CD4-positive, CD25-positive, alpha-beta regulatory T cell (primary cell): Measurements from ENCODE around the gene IGLON5. TPM values are rescaled to one million over a fixed set of nuclear protein-coding genes. Genes with fewer than 3 reads are reported as not detected.

Experiments
- ATAC-seq, 2 donors: fragments of 150-1000 bp; cut with Tn5 transposase; one replicate each; pipeline ENCODE4 v1.10.0; 2021; ENCODE audit warnings: low read depth in 2 of 2, moderate number of reproducible peaks in 2 of 2, moderate library complexity in 1 of 2
- DNase-seq, 3 donors: peaks; one replicate each; pipeline versions ENCODE4 v3.0.0 to v3.0.0-alpha.2; 2012 to 2022; ENCODE audit warnings: mixed read lengths in 1 of 3
- H3K27ac ChIP-seq: one replicate; pipeline ENCODE4 v1.7.0; 2013; ENCODE audit warnings: mild to moderate bottlenecking, low read length; ENCODE audit not compliant: insufficient read depth, poor library complexity, severe bottlenecking
- H3K27me3 ChIP-seq: one replicate; pipeline ENCODE4 v1.7.0; 2013; ENCODE audit warnings: low read length; ENCODE audit not compliant: control insufficient read depth, insufficient read depth
- H3K36me3 ChIP-seq: one replicate; pipeline ENCODE4 v1.7.0; 2013; ENCODE audit warnings: mild to moderate bottlenecking, low read length, moderate library complexity; ENCODE audit not compliant: control insufficient read depth, insufficient read depth
- H3K4me1 ChIP-seq: 2 replicates; pipeline ENCODE4 v1.7.0; 2013; ENCODE audit warnings: mild to moderate bottlenecking, low read length; ENCODE audit not compliant: insufficient read depth, control insufficient read depth, poor library complexity, severe bottlenecking
- H3K4me3 ChIP-seq: one replicate; pipeline ENCODE4 v1.7.0; 2013; ENCODE audit warnings: low read depth, mild to moderate bottlenecking, low read length, moderate library complexity
- H3K9me3 ChIP-seq, 2 experiments: 1 replicate in 1 of 2; 2 replicates in 1 of 2; pipeline ENCODE4 v1.7.0; 2013; ENCODE audit warnings: low read length in 2 of 2, mild to moderate bottlenecking in 1 of 2, moderate library complexity in 1 of 2; ENCODE audit not compliant: control insufficient read depth in 2 of 2
- H3K27ac Mint-ChIP-seq, 3 donors: one replicate each; pipeline ENCODE4 v1.8.0; 2020 to 2022; ENCODE audit warnings: mild to moderate bottlenecking in 3 of 3, mixed read lengths in 3 of 3, moderate library complexity in 2 of 3
- H3K27me3 Mint-ChIP-seq: one replicate; pipeline ENCODE4 v1.8.0; 2022; ENCODE audit warnings: mild to moderate bottlenecking, mixed read lengths
- H3K36me3 Mint-ChIP-seq: one replicate; pipeline ENCODE4 v1.8.0; 2020; ENCODE audit warnings: mixed read lengths
- H3K4me1 Mint-ChIP-seq, 4 donors: one replicate each; pipeline ENCODE4 v1.8.0; 2020 to 2022; ENCODE audit warnings: mixed read lengths in 4 of 4, mild to moderate bottlenecking in 1 of 4
- H3K4me3 Mint-ChIP-seq, 4 donors: one replicate each; pipeline ENCODE4 v1.8.0; 2020 to 2022; ENCODE audit warnings: mild to moderate bottlenecking in 4 of 4, mixed read lengths in 4 of 4, moderate library complexity in 3 of 4
- H3K9me3 Mint-ChIP-seq, 7 donors: one replicate each; pipeline ENCODE4 v1.8.0; 2020 to 2022; ENCODE audit warnings: mixed read lengths in 7 of 7, mild to moderate bottlenecking in 3 of 7, moderate library complexity in 2 of 7
- polyA plus RNA-seq, 4 donors: library from polyadenylated mRNA; unstranded; fragments of 300-500 nt; fragmentation: Illumina TruSeq; gene quantifications; one replicate each; pipeline ENCODE4 v1.2.3, GENCODE V29; 2021
- total RNA-seq: library from RNA; stranded (reverse); gene quantifications from one replicate; pipeline ENCODE4 v1.2.3, GENCODE V29; 2022

Gene IGLON5
- total and polyA plus RNA-seq, 5 donors from 2014 or later = not detected

DNA sequence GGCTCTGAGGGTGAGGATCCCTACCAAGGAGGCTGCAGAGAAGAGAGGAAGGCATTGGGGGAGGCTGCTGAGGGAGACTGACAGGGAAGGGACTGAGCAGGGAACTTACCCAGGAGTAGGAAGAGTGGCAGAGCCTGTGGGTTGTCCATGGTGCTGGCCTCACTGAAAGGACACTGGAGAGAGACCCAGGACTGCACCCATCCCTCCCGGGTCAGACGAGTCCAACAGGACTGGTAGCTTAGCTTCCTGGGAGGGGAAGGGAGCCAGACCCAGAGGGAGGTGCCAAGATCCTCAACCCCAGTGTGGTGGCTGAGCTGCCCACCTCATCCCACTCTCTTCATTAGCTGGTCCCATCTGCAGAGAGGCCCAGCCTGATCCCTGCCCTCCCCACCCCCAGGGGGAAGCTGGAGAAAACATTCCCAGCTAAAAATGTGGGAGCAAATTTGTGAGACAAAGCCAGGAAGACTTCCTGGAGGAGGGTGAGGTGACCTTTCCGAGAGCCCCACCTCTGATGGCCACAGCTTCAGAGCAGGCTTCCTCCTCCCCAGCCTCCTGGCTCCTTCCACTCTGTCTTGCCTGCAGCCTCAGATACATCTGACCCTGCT, 30.6 kb downstream of the IGLON5 start, which contains the start of gene VSIG10L:
Gene VSIG10L, minus strand, starts transcription at position 164 of the 605 bp plus-strand sequence. Its CDS starts 15 bp downstream, at position 149.
- no peak within 1 kb of the TSS for H3K27ac ChIP-seq
- DNase-seq = no peak

DNA sequence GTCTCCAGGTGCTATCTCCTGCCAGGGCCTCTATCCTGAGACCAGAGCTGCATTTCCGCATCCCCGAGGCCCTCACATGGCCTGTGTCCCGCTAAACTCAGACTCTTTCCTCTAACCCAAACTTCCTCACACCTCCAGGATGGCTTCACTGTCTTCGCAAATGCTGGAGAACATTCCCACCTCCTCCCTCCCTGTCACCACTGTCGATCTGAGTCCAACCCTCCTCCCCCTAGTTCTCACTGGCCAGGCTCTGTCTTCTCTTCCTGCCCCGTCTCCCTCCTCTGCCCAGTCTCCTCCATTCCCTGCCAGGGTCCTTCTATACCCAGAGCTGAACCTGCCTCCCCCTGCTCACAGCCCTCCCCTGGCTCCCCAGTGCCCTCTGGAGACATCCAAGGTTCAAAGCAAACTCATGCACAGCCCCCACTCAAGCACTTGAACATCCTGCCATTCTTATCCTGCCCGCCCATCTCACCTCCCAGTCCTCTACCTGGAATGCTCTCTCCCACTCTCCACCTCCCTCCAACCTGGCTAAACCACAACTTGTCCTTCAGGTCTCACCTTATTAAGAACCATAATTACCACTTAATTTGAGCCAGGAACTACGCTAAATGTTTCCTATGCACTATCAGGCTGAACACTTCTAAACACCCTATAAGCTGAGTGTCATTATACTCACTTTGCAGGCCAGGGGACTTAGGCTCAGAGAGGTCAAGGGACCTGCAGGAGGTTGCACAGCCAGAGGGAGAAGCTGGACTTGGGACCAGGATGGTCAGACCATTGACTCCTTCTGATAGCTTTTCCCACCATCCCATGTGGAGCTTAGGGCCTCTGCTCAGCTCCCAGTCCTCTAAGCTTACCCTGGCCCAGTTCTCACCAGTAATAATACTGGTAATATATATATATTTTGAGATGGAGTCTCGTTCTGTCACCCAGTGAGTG, 31.5 kb downstream of the IGLON5 start:
- H3K9me3 ChIP-seq = no peaks in the 10 kb centered on the region
- ATAC-seq (no peak), DNase-seq (no peak)
- H3K36me3 Mint-ChIP-seq = peaks cover 9% of the 10 kb centered on the region
- no peaks in the 10 kb centered on the region for H3K27me3 ChIP-seq
- peak overlapping the region in 3 of 4 donors; percentile 7 to 78 (median 23) for H3K4me3 Mint-ChIP-seq
- no peak overlapping the region for H3K27ac ChIP-seq
- H3K4me1 Mint-ChIP-seq = peaks cover 0 to 18% (median 11%) of the 10 kb centered on the region in 4 donors
- H3K27me3 Mint-ChIP-seq = peaks cover 5% of the 10 kb centered on the region
- peaks cover 20% of the 10 kb centered on the region for H3K36me3 ChIP-seq
- H3K4me3 ChIP-seq = no peak overlapping the region
- H3K27ac Mint-ChIP-seq = peak overlapping the region in 2 of 3 donors; percentile 6 to 32
- no peaks in the 10 kb centered on the region for H3K9me3 Mint-ChIP-seq
- H3K4me1 ChIP-seq = peaks cover 17% of the 10 kb centered on the region

More for the DNA sequence above, 30.6 kb downstream of the IGLON5 start, which contains the start of gene VSIG10L:
- Histone ChIP-seq H3K36me3 (peaks cover 15% of the 10 kb centered on the region), H3K9me3 (no peaks in the 10 kb centered on the region), H3K4me1 (peaks cover 17% of the 10 kb centered on the region), H3K4me3 (no peak within 1 kb of the TSS), H3K27me3 (no peaks in the 10 kb centered on the region)
- ATAC-seq = no peak
- H3K4me1 Mint-ChIP-seq = peaks cover 0 to 18% (median 11%) of the 10 kb centered on the region in 4 donors
- H3K4me3 Mint-ChIP-seq = peak within 1 kb of the TSS; percentile 52 to 78 (median 64)
- H3K27me3 Mint-ChIP-seq = peaks cover 5% of the 10 kb centered on the region
- H3K36me3 Mint-ChIP-seq = peaks cover 4% of the 10 kb centered on the region
- H3K9me3 Mint-ChIP-seq = no peaks in the 10 kb centered on the region
- H3K27ac Mint-ChIP-seq = peak within 1 kb of the TSS in 2 of 3 donors; percentile 32 to 65

DNA sequence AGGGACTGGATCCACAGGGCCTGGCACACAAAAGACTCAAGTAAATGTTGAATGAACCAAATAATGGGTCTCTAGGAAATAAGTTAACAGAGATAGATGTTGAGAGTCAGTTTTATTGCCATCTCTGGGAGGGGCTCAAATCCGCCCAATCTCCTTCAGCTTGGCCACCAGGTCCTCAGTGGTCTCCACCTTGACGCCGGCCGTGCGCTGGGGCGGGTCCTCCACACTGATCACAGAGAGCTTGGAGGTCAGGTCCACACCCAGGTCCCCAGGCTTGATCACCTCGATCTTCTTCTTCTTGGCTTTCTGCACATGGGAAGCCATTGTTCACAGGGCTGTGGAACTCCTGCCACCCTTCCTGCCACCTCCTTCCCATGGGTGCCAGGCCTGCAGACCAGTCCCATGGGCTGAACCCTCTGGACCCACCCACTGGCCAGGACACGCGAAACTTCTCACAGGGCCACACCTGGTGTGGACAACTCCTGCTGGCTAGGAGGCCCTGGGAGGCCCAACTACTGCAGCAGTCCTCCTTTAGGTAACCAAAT, 33.7 kb downstream of the IGLON5 start:
- H3K4me3 ChIP-seq = no peak overlapping the region
- no peaks in the 10 kb centered on the region for H3K27me3 Mint-ChIP-seq
- peaks cover 22% of the 10 kb centered on the region for H3K36me3 ChIP-seq
- no peak overlapping the region for H3K4me3 Mint-ChIP-seq
- no peaks in the 10 kb centered on the region for H3K9me3 Mint-ChIP-seq
- no peak overlapping the region for H3K27ac ChIP-seq
- peaks cover 0 to 5% (median 1%) of the 10 kb centered on the region in 4 donors for H3K4me1 Mint-ChIP-seq
- peaks cover 9% of the 10 kb centered on the region for H3K36me3 Mint-ChIP-seq
- DNase-seq (no peak), ATAC-seq (no peak)
- H3K9me3 ChIP-seq = no peaks in the 10 kb centered on the region
- H3K4me1 ChIP-seq = no peaks in the 10 kb centered on the region
- no peaks in the 10 kb centered on the region for H3K27me3 ChIP-seq
- H3K27ac Mint-ChIP-seq = peak overlapping the region in 1 of 3 donors; percentile 75

DNA sequence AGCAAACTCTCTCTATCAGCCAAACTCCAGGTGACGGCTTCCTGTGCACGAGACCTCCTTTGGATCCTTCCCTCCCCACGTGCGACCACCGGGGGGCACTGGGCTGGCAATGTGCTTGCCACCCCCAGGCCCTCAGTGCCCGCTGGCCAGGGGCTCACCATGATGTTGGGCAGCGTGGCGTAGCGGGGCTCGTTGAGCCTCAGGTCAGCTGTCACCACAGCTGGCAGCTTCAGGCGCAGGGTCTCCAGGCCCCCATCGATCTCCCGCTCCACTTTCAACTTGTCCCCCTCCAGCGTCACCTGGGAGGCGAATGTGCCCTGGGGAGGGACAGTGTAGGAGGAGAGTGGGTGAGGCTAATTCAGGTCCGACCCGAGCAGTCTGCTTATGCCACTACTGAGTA, 35.3 kb downstream of the IGLON5 start:
- no peaks in the 10 kb centered on the region for H3K27me3 ChIP-seq
- Mint-ChIP-seq H3K4me3 (no peak overlapping the region), H3K36me3 (peaks cover 17% of the 10 kb centered on the region), H3K27me3 (no peaks in the 10 kb centered on the region), H3K4me1 (no peaks in the 10 kb centered on the region), H3K9me3 (no peaks in the 10 kb centered on the region), H3K27ac (no peak overlapping the region)
- DNase-seq (no peak), ATAC-seq (no peak)
- no peaks in the 10 kb centered on the region for H3K4me1 ChIP-seq
- peaks cover 33% of the 10 kb centered on the region for H3K36me3 ChIP-seq
- H3K4me3 ChIP-seq = no peak overlapping the region
- H3K27ac ChIP-seq = no peak overlapping the region
- no peaks in the 10 kb centered on the region for H3K9me3 ChIP-seq

DNA sequence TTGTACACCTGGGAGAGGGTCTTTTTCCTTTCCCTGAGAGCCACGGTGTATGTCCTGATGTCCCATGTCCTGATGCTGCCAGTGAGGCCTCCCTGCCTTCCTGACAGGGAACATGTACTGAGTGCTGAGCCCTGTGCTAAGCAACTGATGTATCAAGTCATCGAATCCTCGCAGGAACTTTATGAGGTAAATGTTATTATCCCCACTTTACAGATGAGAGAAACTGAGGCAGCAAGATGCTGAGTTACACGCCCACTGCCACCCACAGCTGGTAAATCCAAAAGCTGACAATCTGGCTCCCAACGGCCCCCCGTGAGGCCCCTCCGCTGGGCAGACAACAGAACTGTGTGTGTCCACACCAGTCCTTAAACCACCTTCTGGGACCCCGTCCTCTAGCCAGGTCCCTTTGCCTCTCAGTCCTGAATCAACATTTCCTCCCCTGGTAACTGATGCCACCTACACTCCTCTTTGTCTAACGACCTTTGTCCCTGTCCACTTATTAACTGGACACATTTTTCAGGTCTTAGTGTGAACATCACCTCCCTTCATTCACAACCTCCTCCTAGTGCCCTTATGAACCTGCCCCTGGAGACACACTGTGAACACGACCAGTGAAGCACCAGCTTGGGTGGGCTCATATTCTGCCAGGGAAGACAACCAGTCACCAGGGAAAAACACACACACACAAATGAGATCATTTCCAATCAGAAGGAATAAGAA, 35.9 kb downstream of the IGLON5 start:
- H3K27ac ChIP-seq = no peak overlapping the region
- no peaks in the 10 kb centered on the region for H3K4me1 ChIP-seq
- H3K4me3 ChIP-seq = no peak overlapping the region
- no peaks in the 10 kb centered on the region for H3K4me1 Mint-ChIP-seq
- H3K36me3 Mint-ChIP-seq = peaks cover 24% of the 10 kb centered on the region
- no peak overlapping the region for H3K4me3 Mint-ChIP-seq
- H3K9me3 ChIP-seq = no peaks in the 10 kb centered on the region
- no peak for DNase-seq
- ATAC-seq = no peak
- no peaks in the 10 kb centered on the region for H3K9me3 Mint-ChIP-seq
- H3K27me3 Mint-ChIP-seq = no peaks in the 10 kb centered on the region
- H3K36me3 ChIP-seq = peaks cover 35% of the 10 kb centered on the region
- no peak overlapping the region for H3K27ac Mint-ChIP-seq
- no peaks in the 10 kb centered on the region for H3K27me3 ChIP-seq

DNA sequence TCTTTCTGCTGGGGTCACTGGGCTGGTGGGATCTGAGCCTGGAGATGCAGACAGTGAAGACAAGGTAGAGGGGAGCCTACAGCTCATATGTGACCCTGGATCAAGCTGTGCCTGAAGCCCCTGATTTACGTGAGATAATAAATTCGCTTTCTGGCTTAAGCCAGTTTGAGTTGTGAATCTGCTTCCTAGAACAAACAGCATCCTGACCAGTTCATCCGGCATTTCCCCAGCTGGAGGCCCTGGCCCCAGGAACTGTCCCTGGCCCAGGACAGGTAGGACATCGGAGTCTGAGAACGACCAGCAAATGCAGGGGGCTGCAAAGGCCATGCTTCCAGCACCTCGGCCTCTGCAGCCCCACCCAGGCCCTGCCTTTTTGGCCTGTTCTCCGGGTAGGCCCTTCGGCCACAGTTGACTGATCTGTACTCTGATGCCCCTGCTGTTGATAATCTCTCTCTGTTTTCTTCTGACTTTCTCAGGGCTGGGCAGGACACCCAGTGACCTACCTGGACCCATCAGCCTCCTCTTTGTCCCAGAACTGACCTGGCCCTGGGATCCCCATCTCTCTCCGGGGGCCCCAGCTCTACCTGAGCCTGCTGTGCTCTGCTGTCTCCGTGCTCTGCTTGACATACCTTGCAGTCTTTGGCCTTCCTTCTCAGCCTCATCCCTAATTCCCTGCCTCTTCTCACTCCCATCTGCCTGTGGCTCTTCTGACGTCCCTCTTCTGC, 40.0 kb downstream of the IGLON5 start:
- no peaks in the 10 kb centered on the region for H3K9me3 ChIP-seq
- peaks cover 25% of the 10 kb centered on the region for H3K36me3 ChIP-seq
- ATAC-seq = no peak
- no peaks in the 10 kb centered on the region for H3K9me3 Mint-ChIP-seq
- H3K27me3 ChIP-seq = no peaks in the 10 kb centered on the region
- no peak overlapping the region for H3K4me3 ChIP-seq
- H3K4me3 Mint-ChIP-seq = no peak overlapping the region
- peaks cover 10 to 23% (median 14%) of the 10 kb centered on the region in 4 donors for H3K4me1 Mint-ChIP-seq
- H3K27ac ChIP-seq = no peak overlapping the region
- peaks cover 21% of the 10 kb centered on the region for H3K36me3 Mint-ChIP-seq
- DNase-seq = no peak
- H3K27ac Mint-ChIP-seq = peak overlapping the region in 2 of 3 donors; percentile 55 to 71
- H3K4me1 ChIP-seq = peaks cover 10% of the 10 kb centered on the region
- no peaks in the 10 kb centered on the region for H3K27me3 Mint-ChIP-seq
